Measurements from ENCODE around the gene CD2AP. TPM values are rescaled to one million over a fixed set of nuclear protein-coding genes. Genes with fewer than 3 reads are reported as not detected.

The CD2AP gene
- total RNA-seq, 1 donor, result 30.4 TPM

- Histone ChIP-seq H3K9me3 (ENCODE audit: low read depth, low read length) (no peaks in the 10 kb centered on the region), H3K4me1 (ENCODE audit: insufficient read depth, low read length) (no peaks in the 10 kb centered on the region), H3K79me2 (ENCODE audit: insufficient read depth, low read length) (no peaks in the 10 kb centered on the region), H3K36me3 (ENCODE audit: insufficient read depth, low read length) (no peaks in the 10 kb centered on the region), H2AFZ (ENCODE audit: low read length) (no peak overlapping the region), H3K27me3 (ENCODE audit: insufficient read depth, low read length) (no peaks in the 10 kb centered on the region), H3K4me2 (ENCODE audit: insufficient read depth, low read length) (no peak overlapping the region), H3K4me3 (ENCODE audit: insufficient read depth, low read length) (no peak overlapping the region), H4K20me1 (ENCODE audit: insufficient read depth, low read length) (no peaks in the 10 kb centered on the region), H3K27ac (ENCODE audit: low read depth, low read length) (no peak overlapping the region)
- TF ChIP-seq CTCF (IDR thresholded peaks at IDR 0.05; ENCODE audit: extremely low read depth, low read depth, low read length), result no peak
- DNase-seq (ENCODE audit: insufficient read length, low spot score, missing footprints), result no peak
Observed at GRCh38 chr6:47464052-47464451, 13.5 kb upstream of the CD2AP start.

- Histone ChIP-seq H3K79me2 (ENCODE audit: insufficient read depth, low read length) (no peaks in the 10 kb centered on the region), H3K4me2 (ENCODE audit: insufficient read depth, low read length) (no peak overlapping the region), H3K27ac (ENCODE audit: low read depth, low read length) (no peak overlapping the region), H4K20me1 (ENCODE audit: insufficient read depth, low read length) (no peaks in the 10 kb centered on the region), H2AFZ (ENCODE audit: low read length) (no peak overlapping the region), H3K36me3 (ENCODE audit: insufficient read depth, low read length) (no peaks in the 10 kb centered on the region), H3K27me3 (ENCODE audit: insufficient read depth, low read length) (no peaks in the 10 kb centered on the region), H3K9me3 (ENCODE audit: low read depth, low read length) (no peaks in the 10 kb centered on the region), H3K4me1 (ENCODE audit: insufficient read depth, low read length) (no peaks in the 10 kb centered on the region), H3K4me3 (ENCODE audit: insufficient read depth, low read length) (no peak overlapping the region)
- no peak for DNase-seq (ENCODE audit: insufficient read length, low spot score, missing footprints)
- no peak for TF ChIP-seq CTCF (IDR thresholded peaks at IDR 0.05; ENCODE audit: extremely low read depth, low read depth, low read length)
Observed at GRCh38 chr6:47465117-47465516, 12.5 kb upstream of the CD2AP start.

- no peak overlapping the region for H2AFZ ChIP-seq (ENCODE audit: low read length)
- no peaks in the 10 kb centered on the region for H3K4me1 ChIP-seq (ENCODE audit: insufficient read depth, low read length)
- H3K79me2 ChIP-seq (ENCODE audit: insufficient read depth, low read length), result no peaks in the 10 kb centered on the region
- no peak overlapping the region for H3K4me2 ChIP-seq (ENCODE audit: insufficient read depth, low read length)
- no peaks in the 10 kb centered on the region for H3K9me3 ChIP-seq (ENCODE audit: low read depth, low read length)
- no peak overlapping the region for H3K4me3 ChIP-seq (ENCODE audit: insufficient read depth, low read length)
- no peaks in the 10 kb centered on the region for H3K36me3 ChIP-seq (ENCODE audit: insufficient read depth, low read length)
- no peak overlapping the region for H3K27ac ChIP-seq (ENCODE audit: low read depth, low read length)
- no peaks in the 10 kb centered on the region for H3K27me3 ChIP-seq (ENCODE audit: insufficient read depth, low read length)
- no peak for TF ChIP-seq CTCF (IDR thresholded peaks at IDR 0.05; ENCODE audit: extremely low read depth, low read depth, low read length)
- no peaks in the 10 kb centered on the region for H4K20me1 ChIP-seq (ENCODE audit: insufficient read depth, low read length)
- DNase-seq (ENCODE audit: insufficient read length, low spot score, missing footprints), result no peak
Observed at GRCh38 chr6:47471911-47472310, 5.7 kb upstream of the CD2AP start.

GRCh38 chr6:47473791-47474346, 3.7 kb upstream of the CD2AP start:
- peaks cover 10% of the 10 kb centered on the region for H3K79me2 ChIP-seq (ENCODE audit: insufficient read depth, low read length)
- H3K27ac ChIP-seq (ENCODE audit: low read depth, low read length), result no peak overlapping the region
- no peak overlapping the region for H3K4me2 ChIP-seq (ENCODE audit: insufficient read depth, low read length)
- no peak for TF ChIP-seq CTCF (IDR thresholded peaks at IDR 0.05; ENCODE audit: extremely low read depth, low read depth, low read length)
- no peak overlapping the region for H3K4me3 ChIP-seq (ENCODE audit: insufficient read depth, low read length)
- DNase-seq (ENCODE audit: insufficient read length, low spot score, missing footprints), result no peak
- no peaks in the 10 kb centered on the region for H3K36me3 ChIP-seq (ENCODE audit: insufficient read depth, low read length)
- peaks cover under 1% of the 10 kb centered on the region for H4K20me1 ChIP-seq (ENCODE audit: insufficient read depth, low read length)
- no peaks in the 10 kb centered on the region for H3K9me3 ChIP-seq (ENCODE audit: low read depth, low read length)
- H3K4me1 ChIP-seq (ENCODE audit: insufficient read depth, low read length), result no peaks in the 10 kb centered on the region
- no peaks in the 10 kb centered on the region for H3K27me3 ChIP-seq (ENCODE audit: insufficient read depth, low read length)
- no peak overlapping the region for H2AFZ ChIP-seq (ENCODE audit: low read length)
